HG03064 (cell line): ENCODE data around the gene CTLA4.

Experiments
- ATAC-seq: cut with Tn5 transposase; IDR thresholded peaks from one replicate; pipeline ENCODE4 v1.9.1; 2021; ENCODE audit warnings: low read depth; ENCODE audit not compliant: unreplicated experiment

CTLA4 gene

DNA sequence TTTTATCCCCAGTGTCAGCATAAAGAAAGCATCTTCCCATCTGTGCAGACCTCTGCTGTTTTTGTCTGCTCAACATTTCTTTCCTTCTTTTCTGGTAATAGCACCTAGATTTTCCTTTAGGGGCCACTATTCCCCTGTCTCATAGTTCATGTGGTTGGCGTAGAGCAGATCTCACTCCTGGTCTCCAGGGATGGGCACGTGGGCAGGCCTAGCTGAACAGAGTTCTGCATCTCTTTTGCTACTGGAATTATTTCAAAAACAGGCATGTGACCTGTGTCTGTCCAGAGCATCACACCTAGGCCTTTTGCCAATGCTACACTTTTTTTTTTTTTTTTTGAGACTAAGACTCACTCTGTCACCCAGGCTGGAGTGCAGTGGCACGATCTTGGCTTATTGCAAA lies 51.3 kb downstream of the CTLA4 start:
- no peak for ATAC-seq
